Activated CD4-positive, alpha-beta memory T cell treated with anti-CD3 and anti-CD28 coated beads, Interleukin-2, amount 10 ng/mL, durations not matched to agents 7 days and 5 days (primary cell): ENCODE results near the gene LDLRAD3. TPM values are rescaled to one million over a fixed set of nuclear protein-coding genes. Genes with fewer than 3 reads are reported as not detected.

Experiments
- CTCF ChIA-PET: fragments of 350-600 bp; sonication (Branson Sonifier 250); formaldehyde crosslinking; loops from one replicate; lab custom pipeline; 2021; ENCODE audit warnings: antibody characterized with exemption, inconsistent platforms; lab: Charles Lee
- POLR2A ChIA-PET: fragments of 350-600 bp; sonication (Branson Sonifier 250); formaldehyde crosslinking; loops from one replicate; lab custom pipeline; 2021; ENCODE audit warnings: antibody characterized with exemption; lab: Charles Lee
- DNase-seq: peaks from one replicate; pipeline ENCODE4 v3.0.0-alpha.2; 2020
- H3K27ac Mint-ChIP-seq: one replicate; pipeline ENCODE4 v1.8.0; 2021; ENCODE audit warnings: mild to moderate bottlenecking, mixed read lengths
- H3K27me3 Mint-ChIP-seq: one replicate; pipeline ENCODE4 v1.8.0; 2021; ENCODE audit warnings: mixed read lengths
- H3K36me3 Mint-ChIP-seq: one replicate; pipeline ENCODE4 v1.8.0; 2021; ENCODE audit warnings: low read depth, mixed read lengths
- H3K4me1 Mint-ChIP-seq: one replicate; pipeline ENCODE4 v1.8.0; 2021; ENCODE audit warnings: mixed read lengths
- H3K4me3 Mint-ChIP-seq: one replicate; pipeline ENCODE4 v1.8.0; 2021; ENCODE audit warnings: mild to moderate bottlenecking, mixed read lengths
- H3K9me3 Mint-ChIP-seq: one replicate; pipeline ENCODE4 v1.8.0; 2021; ENCODE audit warnings: mixed read lengths
- total RNA-seq, 2 experiments: library from RNA; stranded (reverse); gene quantifications; one replicate each; pipeline ENCODE4 v1.2.3, GENCODE V29; 2021

Gene LDLRAD3
- total RNA-seq, 2 experiments from 2014 or later, result not detected

DNA sequence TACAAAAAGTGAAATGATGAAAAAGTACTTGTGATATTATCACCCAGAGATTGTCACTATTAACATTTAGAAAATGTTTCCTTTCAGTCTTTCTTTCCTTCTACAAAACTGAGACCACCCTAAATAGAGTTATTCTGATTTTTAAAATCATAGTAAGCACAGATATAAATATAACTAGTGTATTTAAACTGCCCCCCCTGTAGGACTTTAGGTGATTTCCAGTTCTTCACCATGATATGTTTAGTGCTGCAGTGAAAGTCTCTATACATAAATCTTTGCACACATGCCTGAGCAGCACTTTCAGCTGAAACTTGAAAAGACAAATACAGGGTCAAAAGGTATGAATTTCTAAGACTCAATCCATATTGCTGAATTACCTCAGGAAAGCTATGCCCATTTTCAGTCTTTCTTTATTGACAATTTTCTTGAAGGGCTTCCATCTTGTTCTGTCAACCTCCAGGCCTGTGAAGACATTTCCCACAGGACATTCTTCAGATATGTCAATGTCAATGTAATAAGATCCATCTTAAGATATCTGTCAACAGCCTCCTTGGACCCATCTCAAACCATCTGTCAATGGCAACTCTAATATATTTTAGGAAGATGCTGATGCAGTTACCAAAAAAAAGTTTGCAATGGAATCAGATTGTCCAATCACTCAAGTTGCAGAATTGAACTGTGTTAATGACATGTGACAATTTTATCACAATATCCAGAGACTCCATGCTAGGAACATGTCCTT lies 30.8 kb upstream of the LDLRAD3 start:
- CTCF ChIA-PET, result no interaction called here
- no peak overlapping the region for H3K4me3 Mint-ChIP-seq
- POLR2A ChIA-PET, result no interaction called here

DNA sequence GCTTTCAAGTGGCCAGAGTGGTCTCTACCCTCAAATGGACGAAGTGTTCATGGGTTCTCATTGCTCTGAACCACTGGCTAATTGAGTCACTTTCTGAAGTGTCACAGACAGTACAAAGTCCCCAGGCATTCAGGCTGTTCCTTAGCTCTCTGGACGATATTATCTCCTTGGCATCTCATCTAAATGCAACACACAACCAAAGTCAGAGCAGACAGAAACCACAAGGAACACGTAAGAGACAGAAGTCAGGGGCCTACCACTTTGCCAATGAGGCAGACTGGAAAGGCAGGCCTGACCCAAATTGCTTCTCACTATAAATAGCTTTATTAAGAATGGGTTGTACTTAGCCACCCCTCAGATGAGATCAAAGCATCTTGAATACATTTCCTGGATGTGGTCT lies 29.0 kb upstream of the LDLRAD3 start:
- POLR2A ChIA-PET, result no interaction called here
- no peak overlapping the region for H3K27ac Mint-ChIP-seq
- no peaks in the 10 kb centered on the region for H3K36me3 Mint-ChIP-seq
- CTCF ChIA-PET, result interaction anchor here (1.1 kb wide), 1 partner anchor 93 kb away, joined by 3 read pairs; no protein-coding TSS in a partner anchor
- H3K4me1 Mint-ChIP-seq, result no peaks in the 10 kb centered on the region
- no peak overlapping the region for H3K4me3 Mint-ChIP-seq
- DNase-seq, result no peak
- H3K9me3 Mint-ChIP-seq, result no peaks in the 10 kb centered on the region
- H3K27me3 Mint-ChIP-seq, result peaks cover 11% of the 10 kb centered on the region

More for the DNA sequence above, 30.8 kb upstream of the LDLRAD3 start:
- peaks cover 3% of the 10 kb centered on the region for H3K4me1 Mint-ChIP-seq
- H3K27me3 Mint-ChIP-seq, result peaks cover 12% of the 10 kb centered on the region
- no peaks in the 10 kb centered on the region for H3K36me3 Mint-ChIP-seq
- no peak overlapping the region for H3K27ac Mint-ChIP-seq
- no peak for DNase-seq
- no peaks in the 10 kb centered on the region for H3K9me3 Mint-ChIP-seq

DNA sequence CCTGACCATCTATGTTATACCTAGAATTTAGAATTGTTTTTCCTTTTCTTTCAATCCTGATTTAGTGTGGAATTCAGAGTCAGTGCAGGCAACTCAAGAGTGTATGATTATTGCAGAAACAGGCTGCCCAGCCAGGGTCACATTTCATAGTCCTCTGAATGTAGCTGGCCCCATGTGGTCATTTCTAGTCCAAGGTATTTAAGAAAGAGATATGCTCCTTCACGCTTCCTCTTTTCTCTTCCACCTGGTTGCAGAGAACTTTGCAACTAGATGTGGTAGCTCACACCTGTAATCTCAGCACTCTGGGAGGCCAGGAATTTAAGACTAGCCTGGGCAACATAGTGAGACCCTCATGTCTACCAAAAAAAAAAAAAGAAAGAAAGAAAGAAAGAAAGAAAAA lies 27.6 kb upstream of the LDLRAD3 start:
- CTCF ChIA-PET, result no interaction called here
- Mint-ChIP-seq H3K4me3 (no peak overlapping the region), H3K27me3 (peaks cover 7% of the 10 kb centered on the region), H3K27ac (no peak overlapping the region), H3K4me1 (no peaks in the 10 kb centered on the region), H3K36me3 (no peaks in the 10 kb centered on the region), H3K9me3 (no peaks in the 10 kb centered on the region)
- POLR2A ChIA-PET, result no interaction called here
- no peak for DNase-seq

DNA sequence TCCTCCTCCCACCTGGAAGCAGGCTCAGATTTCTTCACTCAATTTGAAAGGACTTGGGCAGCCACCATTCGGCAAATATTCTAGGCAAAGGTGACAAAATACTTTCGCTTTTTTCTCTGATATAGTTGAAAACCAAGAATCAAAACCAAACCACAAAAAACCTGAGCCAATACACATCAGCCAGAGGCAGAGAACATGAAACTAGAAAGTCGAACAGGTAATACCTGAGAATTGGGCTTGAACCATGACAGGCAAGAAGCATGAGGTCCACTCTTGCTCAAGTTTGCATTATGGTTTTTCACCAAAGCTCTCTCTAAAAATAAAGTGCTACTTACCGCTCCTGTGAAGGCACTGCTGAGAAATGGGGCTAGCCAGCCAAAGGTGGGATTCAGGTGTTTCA lies 26.2 kb upstream of the LDLRAD3 start:
- POLR2A ChIA-PET, result no interaction called here
- Mint-ChIP-seq H3K4me1 (no peaks in the 10 kb centered on the region), H3K27ac (no peak overlapping the region), H3K4me3 (no peak overlapping the region), H3K27me3 (peaks cover 2% of the 10 kb centered on the region), H3K9me3 (no peaks in the 10 kb centered on the region), H3K36me3 (no peaks in the 10 kb centered on the region)
- no peak for DNase-seq
- CTCF ChIA-PET, result no interaction called here

DNA sequence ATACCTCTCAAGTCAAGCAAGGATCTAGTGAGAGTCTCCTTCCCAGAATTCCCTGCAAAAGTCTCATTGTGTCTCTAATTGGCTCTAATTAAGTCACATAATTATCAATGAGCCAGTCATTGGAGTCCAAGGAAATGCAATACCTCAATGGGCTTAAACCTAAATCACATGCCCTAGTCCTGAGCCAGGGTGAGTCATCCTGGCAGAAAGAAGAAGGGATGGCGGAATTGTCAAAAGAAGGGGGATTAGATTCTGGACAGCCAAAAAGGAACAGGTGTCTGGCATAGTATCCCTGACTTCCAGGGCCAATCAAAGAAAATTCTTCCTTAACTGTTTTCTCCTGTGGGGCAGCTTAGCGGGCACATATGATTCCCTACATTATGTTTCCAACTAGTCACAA lies 25.1 kb upstream of the LDLRAD3 start:
- H3K27ac Mint-ChIP-seq, result no peak overlapping the region
- H3K4me3 Mint-ChIP-seq, result no peak overlapping the region
- H3K9me3 Mint-ChIP-seq, result no peaks in the 10 kb centered on the region
- H3K4me1 Mint-ChIP-seq, result no peaks in the 10 kb centered on the region
- H3K36me3 Mint-ChIP-seq, result no peaks in the 10 kb centered on the region
- POLR2A ChIA-PET, result no interaction called here
- no peak for DNase-seq
- H3K27me3 Mint-ChIP-seq, result peaks cover 2% of the 10 kb centered on the region
- CTCF ChIA-PET, result no interaction called here

DNA sequence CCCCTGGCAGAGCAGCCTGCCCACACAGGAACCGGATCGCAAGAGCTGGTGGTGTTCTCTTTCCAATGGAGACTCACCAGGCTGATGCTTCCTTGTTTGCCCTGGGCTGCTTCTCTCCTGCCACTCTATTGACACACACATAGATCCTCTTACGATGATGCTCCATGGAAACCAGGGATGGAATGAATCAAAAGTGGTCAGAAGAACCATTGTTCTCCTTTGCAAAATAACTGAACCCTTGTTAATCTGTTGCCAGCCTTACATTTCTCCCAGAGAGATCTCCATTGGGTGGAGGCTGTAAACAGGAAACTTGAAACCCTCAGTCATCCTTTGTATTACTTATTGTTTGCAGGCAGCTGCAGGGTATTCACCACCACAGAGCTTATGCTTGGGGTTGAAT lies 24.6 kb upstream of the LDLRAD3 start:
- H3K27ac Mint-ChIP-seq, result no peak overlapping the region

DNA sequence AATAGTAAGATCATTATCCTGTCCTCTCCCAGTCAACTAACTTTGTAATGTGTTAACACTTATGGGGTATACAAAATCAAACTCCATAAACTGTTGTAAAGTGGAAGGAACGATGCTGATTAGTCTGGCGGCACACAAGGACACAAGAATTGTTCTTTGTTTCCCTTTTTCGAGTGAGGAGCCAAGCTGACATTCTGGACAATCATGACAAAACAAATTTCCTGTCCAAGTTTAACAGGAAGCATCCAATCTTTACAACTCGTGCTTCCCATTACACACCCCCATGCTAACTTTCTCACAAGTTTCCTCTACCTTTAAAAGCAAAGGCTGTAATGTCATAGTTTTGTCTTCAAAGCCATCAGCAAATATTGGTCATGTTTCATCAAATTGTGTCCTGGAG lies 20.4 kb upstream of the LDLRAD3 start:
- H3K4me1 Mint-ChIP-seq, result no peaks in the 10 kb centered on the region
- no peaks in the 10 kb centered on the region for H3K36me3 Mint-ChIP-seq
- H3K4me3 Mint-ChIP-seq, result no peak overlapping the region
- no peak overlapping the region for H3K27ac Mint-ChIP-seq
- DNase-seq, result no peak
- H3K9me3 Mint-ChIP-seq, result no peaks in the 10 kb centered on the region
- ChIA-PET POLR2A (no interaction called here), CTCF (no interaction called here)
- no peaks in the 10 kb centered on the region for H3K27me3 Mint-ChIP-seq

More for the DNA sequence above, 24.6 kb upstream of the LDLRAD3 start:
- Mint-ChIP-seq H3K4me3 (no peak overlapping the region), H3K36me3 (no peaks in the 10 kb centered on the region), H3K4me1 (no peaks in the 10 kb centered on the region), H3K27me3 (peaks cover 2% of the 10 kb centered on the region), H3K9me3 (no peaks in the 10 kb centered on the region)
- ChIA-PET CTCF (no interaction called here), POLR2A (no interaction called here)
- DNase-seq, result no peak

DNA sequence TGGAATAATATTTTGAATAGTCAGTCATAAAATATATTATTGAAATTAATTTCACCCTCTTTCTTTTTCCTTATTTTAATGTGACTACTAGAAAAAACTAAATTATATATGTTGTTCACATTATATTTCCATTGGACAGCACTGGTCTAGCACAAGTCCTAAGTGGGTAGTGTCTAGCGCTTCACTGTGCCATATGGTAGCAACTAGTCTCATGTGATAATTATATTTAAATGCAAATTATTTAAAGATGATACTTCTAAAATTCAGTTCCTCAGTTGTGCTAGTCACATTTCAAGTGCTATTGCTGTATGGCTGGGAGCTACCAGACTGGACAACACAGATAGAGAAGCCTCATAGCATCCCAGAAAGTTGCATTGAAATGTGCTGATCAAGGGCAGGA lies 19.1 kb upstream of the LDLRAD3 start:
- DNase-seq, result no peak
- CTCF ChIA-PET, result no interaction called here
- Mint-ChIP-seq H3K4me3 (no peak overlapping the region), H3K36me3 (no peaks in the 10 kb centered on the region), H3K4me1 (no peaks in the 10 kb centered on the region), H3K9me3 (no peaks in the 10 kb centered on the region), H3K27me3 (no peaks in the 10 kb centered on the region), H3K27ac (no peak overlapping the region)
- POLR2A ChIA-PET, result no interaction called here

DNA sequence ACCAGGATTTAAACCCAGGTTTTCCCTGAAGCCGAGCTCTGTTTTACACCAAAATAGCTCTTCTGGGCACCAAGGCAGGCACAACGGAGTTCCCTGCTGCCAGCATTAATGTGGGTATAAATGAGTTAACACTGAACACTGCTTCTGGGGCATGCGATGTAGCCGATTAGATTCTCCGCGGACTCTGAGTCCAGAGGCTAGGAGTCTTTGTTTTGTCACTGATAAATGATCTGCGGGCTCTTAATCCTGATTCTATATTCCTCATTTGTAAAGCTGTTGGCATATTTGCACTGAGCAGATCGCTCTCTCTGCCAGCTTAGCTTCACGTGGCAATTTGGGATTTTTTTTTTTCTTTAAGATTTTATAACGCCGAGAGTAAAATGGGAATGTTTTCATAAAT lies 16.8 kb upstream of the LDLRAD3 start:
- Mint-ChIP-seq H3K36me3 (no peaks in the 10 kb centered on the region), H3K27me3 (no peaks in the 10 kb centered on the region), H3K9me3 (no peaks in the 10 kb centered on the region), H3K4me1 (no peaks in the 10 kb centered on the region), H3K4me3 (no peak overlapping the region), H3K27ac (no peak overlapping the region)
- ChIA-PET CTCF (no interaction called here), POLR2A (no interaction called here)
- DNase-seq, result no peak

DNA sequence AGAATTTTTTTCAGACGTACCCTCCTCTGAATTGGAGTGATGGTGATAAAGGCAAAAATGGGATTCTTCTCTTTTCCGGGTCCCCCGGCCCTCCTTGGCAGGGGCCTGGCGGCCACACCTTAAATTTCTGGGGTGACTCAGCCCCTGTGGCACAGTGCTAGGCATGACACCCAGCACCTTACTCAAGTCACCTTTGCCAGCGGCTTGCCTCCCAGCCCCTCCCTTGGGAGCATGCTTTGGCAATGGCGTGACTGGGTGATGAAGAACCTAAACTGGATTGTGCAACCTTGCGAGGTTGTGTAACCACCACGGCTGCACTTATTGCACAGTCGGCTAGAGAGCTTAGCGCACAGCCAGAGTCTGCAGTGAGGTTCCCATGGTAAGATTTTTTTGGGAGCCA lies 16.2 kb upstream of the LDLRAD3 start:
- no peak overlapping the region for H3K4me3 Mint-ChIP-seq
- no peak for DNase-seq
- no peaks in the 10 kb centered on the region for H3K4me1 Mint-ChIP-seq
- CTCF ChIA-PET, result no interaction called here
- no peak overlapping the region for H3K27ac Mint-ChIP-seq
- POLR2A ChIA-PET, result no interaction called here
- no peaks in the 10 kb centered on the region for H3K9me3 Mint-ChIP-seq
- no peaks in the 10 kb centered on the region for H3K36me3 Mint-ChIP-seq
- no peaks in the 10 kb centered on the region for H3K27me3 Mint-ChIP-seq

DNA sequence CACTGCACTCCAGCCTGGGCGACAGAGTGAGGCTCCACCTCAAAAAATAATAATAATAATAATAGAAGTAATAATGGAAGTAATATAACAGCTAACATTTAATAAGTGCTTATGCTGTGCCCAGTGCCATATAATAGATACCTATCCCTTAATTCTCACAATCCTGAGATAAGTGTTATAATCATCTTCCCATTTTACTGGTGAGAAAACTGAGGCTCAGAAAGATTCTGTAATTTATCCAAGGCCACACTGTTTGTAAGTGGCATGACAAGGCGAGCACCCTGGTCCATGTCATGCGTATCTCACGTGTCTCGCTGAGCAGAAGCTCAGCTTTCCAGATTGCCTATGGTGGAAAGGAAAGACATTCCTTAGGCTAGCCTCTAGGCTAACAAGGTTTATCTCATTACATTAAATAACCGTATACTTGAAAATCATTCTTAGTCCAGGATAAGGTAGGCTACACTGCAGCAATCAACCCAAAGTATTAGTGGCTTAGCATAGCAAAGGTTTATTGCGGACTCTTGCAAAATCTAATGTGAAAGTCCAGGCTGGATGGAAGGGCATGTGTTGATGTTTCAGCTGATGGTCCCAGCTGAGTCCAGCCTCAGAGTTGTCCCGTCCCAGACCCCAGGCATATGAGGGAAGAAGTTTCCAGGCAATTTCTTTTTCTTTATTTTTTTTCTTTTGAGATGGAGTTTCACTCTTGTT lies 15.0 kb upstream of the LDLRAD3 start:
- no peaks in the 10 kb centered on the region for H3K4me1 Mint-ChIP-seq
- H3K27ac Mint-ChIP-seq, result no peak overlapping the region
- DNase-seq, result no peak
- ChIA-PET CTCF (no interaction called here), POLR2A (no interaction called here)
- H3K36me3 Mint-ChIP-seq, result no peaks in the 10 kb centered on the region
- no peaks in the 10 kb centered on the region for H3K9me3 Mint-ChIP-seq
- no peaks in the 10 kb centered on the region for H3K27me3 Mint-ChIP-seq
- H3K4me3 Mint-ChIP-seq, result no peak overlapping the region

DNA sequence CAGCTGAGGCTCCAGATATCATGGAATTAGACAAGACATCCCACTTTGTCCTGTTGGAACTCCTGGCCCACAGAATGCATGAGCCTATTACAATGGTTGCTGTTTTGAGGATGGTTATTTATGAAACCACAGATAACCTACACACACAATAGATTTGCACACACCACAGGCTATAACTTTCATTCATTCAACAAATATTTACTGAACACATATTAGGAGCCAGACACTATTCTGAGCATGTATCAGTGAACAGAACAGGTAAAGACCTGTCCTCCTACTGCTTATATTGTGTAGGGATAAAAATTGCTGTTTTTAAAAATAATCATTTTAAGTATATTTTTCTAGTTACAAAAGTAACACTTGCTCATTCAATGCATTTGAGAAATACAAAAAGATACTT lies 13.4 kb upstream of the LDLRAD3 start:
- no peaks in the 10 kb centered on the region for H3K27me3 Mint-ChIP-seq

DNA sequence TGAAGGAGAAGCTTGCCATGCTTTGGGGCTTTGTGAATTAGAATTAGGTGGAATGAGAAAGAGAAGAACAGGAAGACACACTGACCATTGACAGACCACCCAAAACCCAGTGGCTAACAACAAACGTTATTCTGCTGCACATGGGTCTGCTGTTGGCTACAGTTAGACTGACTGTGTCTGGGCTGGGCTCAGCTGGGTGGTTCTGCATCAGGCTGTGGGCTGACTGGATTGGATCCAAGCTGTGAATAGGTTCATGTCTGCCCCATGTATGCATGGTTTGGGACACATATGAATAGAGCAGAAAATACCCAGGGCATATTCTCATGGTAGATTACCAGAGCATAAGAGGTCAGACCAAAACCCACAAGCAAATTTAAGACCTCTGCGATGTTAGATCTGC lies 11.7 kb upstream of the LDLRAD3 start:
- H3K9me3 Mint-ChIP-seq, result no peaks in the 10 kb centered on the region
- CTCF ChIA-PET, result no interaction called here
- H3K27me3 Mint-ChIP-seq, result peaks cover 5% of the 10 kb centered on the region
- no peaks in the 10 kb centered on the region for H3K36me3 Mint-ChIP-seq
- DNase-seq, result no peak
- H3K27ac Mint-ChIP-seq, result no peak overlapping the region
- H3K4me1 Mint-ChIP-seq, result no peaks in the 10 kb centered on the region
- POLR2A ChIA-PET, result no interaction called here
- H3K4me3 Mint-ChIP-seq, result no peak overlapping the region

More for the DNA sequence above, 13.4 kb upstream of the LDLRAD3 start:
- DNase-seq, result no peak
- Mint-ChIP-seq H3K27ac (no peak overlapping the region), H3K36me3 (no peaks in the 10 kb centered on the region), H3K4me1 (no peaks in the 10 kb centered on the region), H3K9me3 (no peaks in the 10 kb centered on the region), H3K4me3 (no peak overlapping the region)
- ChIA-PET POLR2A (no interaction called here), CTCF (no interaction called here)
